CD4-positive, alpha-beta T cell treated with Interleukin-21 for 1 hour (primary cell): Measurements from ENCODE around the gene ARSA.
A peak's percentile ranks its signal among the peaks of the same experiment; 100 is the strongest.
"Not testable (repeated sequence)": the region's sequence is repeated elsewhere in the genome, so short reads cannot be mapped to it uniquely, and the experiment has no call there.

Experiments
- DNase-seq: peaks from one replicate; pipeline ENCODE4 v3.0.0-alpha.2; 2020

Gene ARSA

DNA sequence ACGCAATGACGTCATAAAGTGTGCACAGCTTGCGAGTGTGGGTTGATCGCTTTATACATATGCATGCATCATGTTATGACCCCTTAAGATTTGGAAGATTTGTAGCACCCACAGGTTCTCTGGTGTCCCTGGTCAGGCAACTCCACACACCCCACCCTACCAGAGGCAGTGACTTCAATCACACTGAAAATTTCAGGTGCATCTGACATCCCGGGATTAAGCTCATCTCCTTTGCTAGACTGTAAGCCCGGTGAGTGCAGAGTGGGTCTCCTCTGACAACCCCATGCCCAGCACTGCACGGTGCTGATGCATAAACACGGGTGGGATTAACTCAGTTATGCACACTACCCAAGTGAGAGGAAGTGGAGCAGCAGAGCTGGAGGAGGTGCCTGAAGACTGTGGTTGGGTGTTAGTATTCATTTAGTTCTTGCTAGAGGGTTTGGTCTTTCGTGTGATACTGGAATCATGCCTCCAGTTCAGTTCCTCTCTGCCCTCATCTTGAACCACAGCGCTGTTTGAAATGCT is 6.5 kb downstream of the ARSA start:
- DNase-seq: peak; percentile 63

DNA sequence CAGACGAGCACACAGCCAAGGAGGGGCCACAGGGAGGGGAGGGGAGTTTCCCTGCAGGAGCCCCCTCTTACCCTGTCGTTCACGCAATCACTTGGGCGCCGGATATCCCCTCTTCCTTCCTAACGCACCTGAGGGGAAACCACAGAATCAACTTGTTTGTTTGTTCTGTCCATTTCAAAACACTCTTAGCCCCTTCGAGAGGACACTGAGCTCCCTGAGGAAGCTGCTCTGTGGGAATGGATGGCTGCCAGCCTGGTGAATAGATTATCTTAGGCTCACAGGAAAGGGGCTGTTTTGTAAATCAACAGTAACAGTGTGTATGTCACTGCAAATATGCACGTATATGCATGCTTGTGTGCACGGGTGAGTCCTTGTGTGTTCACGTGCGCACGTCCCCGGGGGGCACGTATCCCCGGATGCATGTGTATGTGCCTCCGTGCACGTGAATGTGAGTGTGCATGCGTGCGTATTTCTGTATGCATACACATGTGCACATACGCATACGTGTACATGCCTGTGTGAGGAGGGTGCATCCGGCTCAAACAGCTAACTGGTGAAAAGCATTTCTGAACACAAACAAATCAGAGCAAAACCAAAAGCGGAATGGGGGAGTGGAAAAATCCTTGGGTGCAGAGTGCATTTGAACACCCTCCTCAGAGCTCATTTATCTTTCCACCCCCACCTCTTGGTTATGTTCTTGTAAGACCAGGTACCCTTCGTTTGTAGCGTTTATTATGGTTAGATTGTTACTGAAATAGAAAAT is 7.2 kb downstream of the ARSA start:
- DNase-seq: peak; percentile 74

DNA sequence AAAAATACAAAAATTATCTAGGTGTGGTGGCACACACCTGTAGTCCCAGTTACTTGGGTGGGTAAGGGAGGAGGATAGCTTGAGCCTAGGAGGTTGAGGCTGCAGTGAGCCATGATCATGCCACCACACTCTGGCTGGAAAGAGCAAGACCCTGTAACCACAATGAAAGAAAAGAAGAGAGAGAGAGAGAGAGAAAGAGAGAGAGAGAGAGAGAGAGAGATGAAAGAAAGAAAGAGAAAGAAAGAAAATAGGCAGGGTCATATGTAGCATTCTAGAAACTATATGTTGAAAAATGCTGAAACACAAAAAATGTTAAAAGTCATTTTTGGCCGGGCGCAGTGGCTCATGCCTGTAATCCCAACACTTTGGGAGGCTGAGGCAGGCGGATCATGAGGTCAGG is 13.7 kb downstream of the ARSA start:
- not testable (repeated sequence) for DNase-seq

DNA sequence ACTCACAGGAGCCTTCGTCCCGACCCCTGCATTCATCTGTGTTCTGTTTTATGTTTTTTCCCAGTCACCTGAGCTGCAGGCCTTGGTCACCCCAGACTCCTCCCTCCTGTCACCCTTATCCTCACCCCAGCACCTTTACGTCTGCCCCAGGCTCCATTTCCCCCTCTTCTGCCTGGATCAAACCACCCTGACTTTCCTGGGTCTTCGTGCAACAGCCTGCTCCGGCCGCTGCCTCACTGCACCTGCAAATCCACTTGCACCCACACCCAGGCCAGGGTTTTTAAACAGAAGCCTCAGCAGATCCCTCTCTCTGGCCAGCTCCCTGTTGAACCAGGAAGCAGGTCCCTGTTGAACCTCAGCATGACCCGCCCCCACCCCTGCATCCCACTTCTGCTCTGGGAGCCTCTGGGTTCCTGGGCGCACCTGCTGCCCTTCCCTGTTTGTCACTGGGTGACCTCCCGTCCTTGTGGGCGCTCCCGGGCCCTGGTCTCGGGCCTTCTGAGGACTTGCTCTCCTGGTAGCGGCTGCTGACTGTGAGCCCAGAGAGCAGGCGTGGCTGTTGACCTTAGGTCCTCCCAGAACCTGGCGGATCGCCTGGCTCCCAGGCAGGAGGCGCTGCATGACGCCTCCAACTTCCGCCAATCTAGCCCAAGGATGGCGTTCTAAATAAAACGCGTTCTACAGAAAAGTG is 14.5 kb downstream of the ARSA start:
- no peak for DNase-seq

DNA sequence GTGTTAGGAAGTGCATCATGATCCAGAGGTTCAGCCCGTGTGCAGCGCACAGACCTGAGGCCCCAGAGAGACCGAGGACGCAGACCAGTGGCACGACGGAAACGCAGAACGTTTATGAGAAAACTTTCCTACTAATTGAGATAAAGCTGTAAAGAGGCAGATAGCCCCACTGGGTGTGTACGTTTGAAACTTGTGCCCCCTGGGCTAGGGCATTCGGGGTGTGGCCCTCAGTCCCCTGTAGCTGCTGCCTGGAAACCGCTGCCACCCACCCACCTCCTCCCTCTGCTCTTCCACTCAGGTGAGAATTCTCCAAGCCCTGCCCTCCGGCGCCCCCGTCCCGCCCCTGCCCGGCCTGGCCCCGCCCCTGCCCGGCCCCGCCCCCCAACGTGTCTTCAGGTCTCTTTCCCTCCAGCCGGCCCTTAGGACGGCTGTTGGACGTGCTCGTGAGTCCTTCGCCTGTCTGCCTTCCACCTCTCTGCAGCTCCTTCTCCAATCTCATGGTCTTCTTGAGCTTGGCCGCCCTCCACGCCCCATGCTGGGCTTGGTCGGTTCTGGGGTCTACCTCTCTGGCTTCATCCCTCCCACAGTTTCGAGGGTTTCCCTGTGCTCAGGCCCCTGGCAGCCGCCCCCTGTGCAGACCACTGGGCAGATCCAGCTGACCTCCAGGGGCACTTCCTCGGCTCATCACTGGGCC is 15.3 kb downstream of the ARSA start:
- peak; percentile 13 for DNase-seq

DNA sequence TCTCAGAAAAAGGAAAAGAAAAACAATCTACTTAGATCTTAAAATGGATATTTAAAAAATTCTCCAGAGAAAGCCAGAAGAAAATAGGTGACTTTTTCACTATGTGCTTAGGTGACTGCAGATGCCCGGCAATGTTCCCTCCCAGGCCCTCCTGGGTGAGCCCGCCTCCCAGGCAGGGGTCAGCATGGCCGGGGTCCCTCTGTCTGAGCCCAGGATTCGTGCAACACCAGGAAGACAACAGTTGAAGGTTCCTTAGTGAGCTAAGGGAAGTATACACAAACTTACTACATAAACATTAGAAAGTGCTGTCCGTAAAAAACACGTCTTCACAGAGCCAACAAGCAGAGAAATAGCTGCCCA is 15.8 kb downstream of the ARSA start:
- no peak for DNase-seq

DNA sequence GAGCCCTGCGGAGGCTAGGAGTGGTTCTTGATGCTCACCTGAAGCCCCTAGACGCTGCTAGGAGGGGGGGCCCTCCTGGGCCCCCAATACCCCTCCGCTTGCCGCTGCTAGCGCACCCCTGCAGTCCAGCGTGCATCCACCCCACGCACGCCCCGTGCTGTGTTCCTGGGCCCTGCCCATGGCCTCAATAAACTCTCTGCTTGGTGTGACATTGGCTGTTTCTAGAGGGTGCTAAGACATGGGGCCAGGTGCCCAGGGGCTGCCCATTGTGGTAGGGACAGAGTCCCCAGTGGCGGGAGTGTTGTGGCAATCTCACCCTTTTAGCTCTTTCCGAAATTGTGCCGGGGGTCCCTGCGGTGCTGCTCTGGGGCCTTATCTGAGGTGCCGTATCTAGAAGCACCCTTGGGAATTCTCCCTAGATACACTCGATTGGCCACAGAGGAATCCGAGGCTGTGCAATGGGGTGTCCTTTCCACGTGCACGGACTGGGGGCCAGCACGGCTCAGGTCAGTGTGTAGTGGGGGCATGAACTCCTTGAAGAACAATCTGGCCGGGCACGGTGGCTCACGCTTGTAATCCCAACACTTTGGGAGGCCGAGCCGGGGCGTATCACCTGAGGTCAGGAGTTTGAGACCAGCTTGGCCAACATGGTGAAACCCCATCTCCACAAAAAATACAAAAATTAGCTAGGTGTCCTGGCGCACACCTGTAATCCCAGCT is 16.5 kb downstream of the ARSA start:
- DNase-seq: no peak

DNA sequence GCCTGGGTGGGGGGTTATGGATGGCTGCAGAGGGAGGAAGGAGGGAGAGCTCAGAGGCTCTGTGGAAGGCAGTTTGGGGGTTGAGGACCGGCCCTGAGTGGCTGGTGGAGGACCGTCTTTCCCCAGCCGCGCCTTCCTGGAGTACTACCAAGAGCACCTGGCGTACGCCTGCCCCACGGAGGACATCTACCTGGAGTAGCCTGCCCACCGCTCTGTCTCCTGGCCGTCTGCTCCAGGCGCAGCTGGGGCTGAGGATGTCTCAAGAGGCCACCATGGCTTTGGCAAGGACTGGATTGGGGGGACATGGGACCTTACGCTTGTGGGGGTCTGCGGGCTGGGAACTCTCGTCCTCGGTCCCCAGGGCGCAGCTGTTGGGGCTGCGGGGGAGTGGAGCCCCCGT is 17.4 kb downstream of the ARSA start:
- DNase-seq: no peak

DNA sequence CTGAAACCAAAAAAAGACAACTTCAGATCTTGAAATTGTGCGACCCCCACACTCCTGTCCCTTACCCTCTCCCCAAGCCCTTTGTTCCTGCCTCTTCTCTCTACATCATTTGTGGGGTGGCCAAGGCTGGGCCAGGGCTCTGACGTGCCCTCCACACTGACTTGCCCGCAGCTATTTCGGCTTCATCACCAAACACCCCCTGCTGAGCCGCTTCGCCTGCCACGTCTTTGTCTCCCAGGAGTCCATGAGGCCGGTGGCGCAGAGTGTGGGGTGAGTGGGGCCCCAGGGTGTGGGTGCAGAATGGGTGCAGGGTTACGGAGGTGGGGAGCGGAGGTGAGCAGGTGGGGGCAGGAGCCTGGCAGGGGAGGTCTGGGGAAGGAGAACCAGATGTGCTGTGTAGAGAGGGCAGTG is 17.9 kb downstream of the ARSA start:
- DNase-seq: no peak

DNA sequence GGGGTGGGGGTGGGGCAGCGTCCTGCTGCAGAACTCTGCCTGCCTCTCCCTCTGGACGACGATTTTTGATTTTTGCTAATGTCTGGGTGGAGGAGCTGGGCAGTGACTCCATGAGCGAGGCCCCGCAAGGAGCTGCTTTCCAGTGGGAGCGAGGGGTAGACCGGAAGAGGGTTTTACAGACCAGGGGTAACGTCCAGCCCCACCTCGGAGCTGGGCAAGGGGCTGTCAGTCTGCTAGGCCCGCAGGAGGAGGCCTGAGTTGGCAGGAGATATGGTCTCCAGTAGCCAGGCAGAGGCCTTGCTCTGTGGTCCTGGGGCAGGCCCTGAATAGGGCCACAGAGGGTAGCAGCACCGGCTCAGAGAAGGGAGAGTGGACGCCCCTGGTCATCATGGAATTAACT is 18.4 kb downstream of the ARSA start:
- DNase-seq: no peak

DNA sequence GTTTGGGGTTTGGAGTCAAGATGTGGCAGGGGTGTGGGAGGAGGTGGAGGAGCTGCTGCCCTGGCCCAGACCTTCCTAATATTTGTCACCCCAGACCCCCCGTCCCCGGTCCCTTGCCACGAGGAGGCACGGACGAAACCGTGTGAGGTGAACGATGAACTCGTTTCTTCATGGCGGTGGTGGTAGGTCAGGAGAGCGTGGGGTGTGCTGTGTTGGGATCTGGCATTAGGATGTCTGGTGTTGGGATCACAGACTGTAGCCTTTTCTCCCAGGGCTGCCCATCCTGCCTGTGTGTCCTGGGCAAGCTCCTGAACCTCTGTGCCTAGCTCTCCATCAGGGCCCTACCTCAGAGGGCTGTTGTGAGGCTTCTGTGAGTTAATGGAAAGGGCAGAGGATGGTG is 19.0 kb downstream of the ARSA start:
- DNase-seq: no peak

DNA sequence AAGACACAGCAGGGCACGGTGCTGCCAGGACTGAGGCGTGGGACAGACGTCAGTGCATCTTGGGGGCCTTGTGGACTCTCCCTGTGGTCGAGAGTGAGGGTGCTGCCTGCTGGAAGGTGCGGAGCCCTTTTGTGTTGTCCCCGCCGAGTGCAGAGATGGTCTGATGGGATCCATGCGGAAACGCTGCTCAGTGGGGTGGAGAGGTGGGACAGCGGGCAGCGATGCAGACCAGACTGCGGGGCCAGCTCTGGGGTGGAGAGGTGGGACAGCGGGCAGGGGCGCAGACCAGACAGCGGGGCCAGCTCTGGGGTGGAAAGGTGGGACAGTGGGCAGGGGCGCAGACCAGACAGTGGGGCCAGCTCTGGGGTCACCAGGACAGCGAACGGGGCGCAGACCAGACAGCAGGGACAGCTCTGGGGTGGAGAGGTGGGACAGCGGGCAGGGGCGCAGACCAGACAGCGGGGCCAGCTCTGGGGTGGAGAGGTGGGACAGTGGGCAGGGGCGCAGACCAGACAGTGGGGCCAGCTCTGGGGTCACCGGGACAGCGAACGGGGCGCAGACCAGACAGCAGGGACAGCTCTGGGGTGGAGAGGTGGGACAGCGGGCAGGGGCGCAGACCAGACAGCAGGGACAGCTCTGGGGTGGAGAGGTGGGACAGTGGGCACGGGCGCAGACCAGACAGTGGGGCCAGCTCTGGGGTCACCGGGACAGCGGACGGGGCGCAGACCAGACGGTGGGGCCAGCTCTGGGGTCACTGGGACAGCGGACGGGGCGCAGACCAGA is 19.7 kb downstream of the ARSA start:
- not testable (repeated sequence) for DNase-seq

DNA sequence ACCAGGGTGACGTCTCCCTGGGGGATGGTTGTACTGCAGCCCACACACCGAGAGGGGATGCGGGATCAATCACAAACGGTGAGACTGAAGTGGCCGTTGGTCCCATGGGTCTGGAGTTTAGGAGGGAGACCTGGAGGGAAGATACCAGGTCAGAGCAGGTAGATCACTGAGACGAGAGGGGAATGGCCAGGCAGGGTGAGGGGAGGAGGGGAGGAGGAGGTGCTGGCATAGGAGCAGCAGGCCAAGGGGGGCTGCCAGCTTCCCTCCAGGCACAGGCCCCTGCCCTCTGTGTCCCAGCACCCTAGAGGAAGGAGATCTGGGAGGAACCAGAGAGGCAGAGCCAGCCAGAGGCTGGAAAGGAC is 20.3 kb downstream of the ARSA start:
- DNase-seq: no peak

DNA sequence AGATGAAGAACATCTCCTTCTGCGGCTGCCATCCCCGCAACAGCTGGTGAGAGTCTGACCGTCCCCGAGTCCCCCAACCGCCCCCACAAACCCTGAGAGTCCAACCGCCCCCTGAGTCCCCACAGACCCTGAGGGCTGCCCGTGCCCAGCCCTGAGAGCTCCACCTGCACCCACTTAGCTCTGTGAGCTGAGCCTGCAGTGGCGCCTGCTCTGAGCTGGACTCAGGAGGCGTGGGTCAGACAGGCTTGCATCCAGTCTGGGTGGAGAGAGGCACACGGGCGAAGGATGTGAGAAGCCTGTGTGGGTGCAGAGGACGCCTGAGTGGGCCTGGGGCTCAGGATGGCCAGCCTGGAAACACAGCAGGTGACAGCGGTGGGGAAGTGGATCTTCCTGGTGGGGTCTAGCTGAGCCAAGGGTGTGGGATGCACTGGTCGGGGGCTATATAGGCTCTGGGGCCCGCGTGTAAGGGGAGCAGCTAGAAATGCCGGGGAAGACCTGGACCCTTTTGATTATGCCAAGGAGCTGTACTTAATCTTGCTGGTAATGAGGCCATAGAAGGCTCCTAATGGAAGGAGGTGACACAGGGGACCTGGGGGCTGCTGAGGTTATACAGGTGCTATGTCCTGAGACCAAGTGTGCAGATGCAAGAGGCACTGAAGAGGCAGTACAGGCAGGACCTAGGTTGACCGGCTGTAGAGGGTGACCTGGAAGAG is 20.9 kb downstream of the ARSA start:
- no peak for DNase-seq

DNA sequence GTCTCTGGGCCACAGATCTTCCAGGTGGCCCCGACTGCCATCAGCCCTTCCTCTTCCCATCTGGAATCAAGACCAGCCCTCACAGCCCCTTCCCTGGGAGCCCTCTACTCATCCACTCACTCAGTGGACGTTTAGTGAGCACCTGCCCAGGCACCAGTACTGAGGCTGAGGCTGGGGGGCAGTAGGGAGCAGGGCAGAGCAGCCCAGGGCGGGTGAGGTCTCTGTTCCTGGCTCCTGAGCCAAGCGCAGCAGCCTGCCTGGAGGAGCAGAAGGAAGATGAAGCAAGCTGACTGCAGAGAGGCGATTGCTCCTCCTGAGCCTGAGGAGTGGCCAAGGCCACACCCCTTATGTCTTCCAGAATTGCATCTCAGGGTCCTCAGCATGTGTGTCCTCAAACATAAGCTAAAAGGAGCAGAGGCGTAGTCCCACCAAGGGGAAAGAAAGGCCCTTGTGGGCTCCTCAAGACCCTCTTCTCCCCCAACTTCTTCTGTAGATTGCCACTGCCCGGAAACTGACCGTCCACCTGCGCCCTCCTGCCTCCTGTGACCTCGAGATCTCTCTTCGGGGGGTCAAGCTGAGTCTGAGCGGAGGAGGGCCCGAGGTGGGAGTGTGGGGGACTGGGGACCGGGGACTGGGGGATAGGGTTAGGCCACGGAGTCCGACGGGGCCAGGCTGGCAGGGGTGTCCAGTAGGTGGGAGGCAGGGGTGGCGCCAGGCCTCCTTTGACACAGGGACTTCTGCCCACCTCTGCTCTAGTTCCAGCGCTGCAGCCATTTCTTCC is 21.6 kb downstream of the ARSA start:
- DNase-seq: no peak

DNA sequence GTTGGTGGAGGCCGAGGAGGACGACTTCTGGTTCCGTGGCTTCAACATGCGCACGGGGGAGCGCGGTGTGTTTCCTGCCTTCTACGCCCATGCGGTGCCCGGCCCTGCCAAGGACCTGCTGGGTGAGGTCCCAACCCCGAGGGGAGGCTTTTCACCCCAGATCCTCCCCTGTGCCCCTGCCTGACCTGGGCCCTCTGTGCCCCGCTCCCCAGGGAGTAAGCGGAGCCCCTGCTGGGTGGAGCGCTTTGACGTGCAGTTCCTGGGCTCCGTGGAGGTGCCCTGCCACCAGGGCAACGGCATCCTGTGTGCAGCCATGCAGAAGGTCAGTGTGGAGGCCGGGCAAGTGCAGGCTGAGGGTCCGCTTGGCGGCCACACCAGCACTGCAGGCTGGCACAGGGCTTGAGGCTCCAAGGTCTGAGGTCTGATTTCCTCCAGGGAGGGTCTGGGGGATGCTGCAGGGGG is 22.3 kb downstream of the ARSA start:
- no peak for DNase-seq

DNA sequence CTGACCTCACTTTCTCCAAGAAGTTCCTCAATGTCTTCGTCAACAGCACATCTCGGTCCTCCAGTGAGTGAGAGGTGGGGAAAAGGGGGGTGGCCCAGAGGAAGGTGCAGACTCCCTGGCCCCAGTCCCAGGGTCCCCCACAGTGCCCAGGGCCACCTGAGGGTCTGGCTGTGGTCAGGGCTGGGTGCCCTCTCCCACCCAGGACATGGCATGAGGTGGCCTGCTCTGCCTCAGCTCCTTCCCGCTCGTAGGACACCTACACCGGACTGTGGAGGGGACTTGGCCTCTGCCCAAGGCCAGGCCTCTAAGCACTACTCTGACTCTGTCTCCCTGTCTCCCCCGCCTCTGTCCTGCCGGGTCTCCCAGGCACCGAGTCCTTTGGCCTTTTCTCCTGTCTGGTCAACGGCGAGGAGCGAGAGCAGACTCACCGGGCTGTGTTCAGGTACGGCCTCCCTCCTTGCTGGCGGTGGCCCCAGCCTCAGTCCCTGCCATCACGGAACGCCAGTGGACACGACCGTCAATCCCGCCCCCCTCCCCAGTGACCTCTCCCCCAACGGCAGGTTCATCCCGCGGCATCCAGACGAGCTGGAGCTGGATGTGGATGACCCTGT is 22.8 kb downstream of the ARSA start:
- DNase-seq: no peak

DNA sequence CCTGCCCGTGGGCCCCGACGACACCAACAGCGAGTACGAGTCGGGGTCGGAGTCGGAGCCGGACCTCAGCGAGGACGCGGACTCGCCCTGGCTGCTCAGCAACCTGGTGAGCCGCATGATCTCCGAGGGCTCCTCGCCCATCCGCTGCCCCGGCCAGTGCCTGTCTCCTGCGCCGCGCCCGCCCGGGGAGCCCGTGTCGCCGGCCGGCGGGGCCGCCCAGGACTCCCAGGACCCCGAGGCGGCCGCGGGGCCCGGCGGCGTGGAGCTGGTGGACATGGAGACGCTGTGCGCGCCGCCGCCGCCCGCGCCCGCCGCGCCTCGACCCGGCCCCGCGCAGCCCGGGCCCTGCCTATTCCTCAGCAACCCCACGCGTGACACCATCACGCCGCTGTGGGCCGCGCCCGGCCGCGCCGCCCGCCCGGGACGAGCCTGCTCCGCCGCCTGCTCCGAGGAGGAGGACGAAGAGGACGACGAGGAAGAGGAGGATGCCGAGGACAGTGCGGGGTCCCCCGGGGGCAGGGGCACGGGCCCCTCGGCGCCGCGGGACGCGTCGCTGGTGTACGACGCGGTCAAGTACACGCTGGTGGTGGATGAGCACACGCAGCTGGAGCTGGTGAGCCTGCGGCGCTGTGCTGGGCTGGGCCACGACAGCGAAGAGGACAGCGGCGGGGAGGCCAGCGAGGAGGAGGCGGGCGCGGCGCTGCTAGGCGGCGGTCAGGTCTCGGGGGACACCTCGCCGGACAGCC is 23.5 kb downstream of the ARSA start:
- no peak for DNase-seq

DNA sequence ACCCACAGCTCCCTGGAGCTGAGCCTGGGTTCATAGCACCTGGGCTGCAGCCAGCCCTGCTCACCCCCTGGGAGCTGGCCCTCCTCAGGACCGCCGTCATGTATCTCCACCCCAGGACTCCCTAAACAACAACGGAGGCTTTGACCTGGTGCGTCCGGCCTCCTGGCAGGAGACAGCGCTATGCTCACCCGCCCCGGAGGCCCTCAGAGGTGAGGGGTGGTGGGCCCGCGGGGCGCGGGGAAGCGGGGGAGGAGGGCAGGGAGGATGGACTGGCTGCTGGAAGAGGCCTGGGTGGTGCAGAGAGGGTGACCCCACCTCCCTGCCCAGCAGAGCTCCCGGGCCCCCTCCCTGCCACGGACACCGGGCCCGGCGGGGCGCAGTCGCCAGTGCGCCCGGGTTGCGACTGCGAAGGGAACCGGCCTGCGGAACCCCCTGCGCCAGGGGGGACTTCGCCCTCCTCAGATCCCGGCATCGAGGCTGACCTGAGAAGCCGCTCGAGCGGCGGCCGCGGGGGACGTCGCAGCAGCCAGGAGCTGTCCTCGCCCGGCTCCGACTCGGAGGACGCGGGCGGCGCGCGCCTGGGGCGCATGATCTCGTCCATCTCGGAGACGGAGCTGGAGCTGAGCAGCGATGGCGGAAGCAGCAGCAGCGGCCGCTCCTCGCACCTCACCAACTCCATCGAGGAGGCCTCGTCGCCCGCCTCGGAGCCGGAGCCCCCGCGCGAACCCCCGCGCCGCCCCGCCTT is 24.3 kb downstream of the ARSA start:
- DNase-seq: no peak
